GM12878 (cell line): ENCODE data around the gene TMTC1. TPM values are rescaled to one million over a fixed set of nuclear protein-coding genes. Genes with fewer than 3 reads are reported as not detected.

ENCODE experiments used
- ATAC-seq: fragments of 200-7000 bp; cut with Tn5 transposase; 3 replicates; pipeline ENCODE4 v1.9.1; 2020; ENCODE audit warnings: mild to moderate bottlenecking, moderate library complexity
- BruUV-seq: library from RNA; stranded (reverse); fragments of 400-500 nt; replicated peaks from 2 replicates; lab custom pipeline; 2021; lab: Mats Ljungman, UMichigan
- CTCF ChIA-PET: fragments of 300-600 bp; sonication (Branson Sonifier 250); formaldehyde crosslinking; extraction: SDS; loops from one replicate; lab custom pipeline; 2021; ENCODE audit warnings: inconsistent platforms; lab: Yijun Ruan, JAX
- POLR2A ChIA-PET: fragments of 350-600 bp; formaldehyde crosslinking; extraction: SDS; loops from one replicate; lab custom pipeline; 2021; ENCODE audit warnings: inconsistent platforms; lab: Charles Lee
- RAD21 ChIA-PET: fragments of 300-600 bp; sonication (Branson Sonifier 250); formaldehyde crosslinking; loops from one replicate; lab custom pipeline; 2023; ENCODE audit warnings: antibody characterized with exemption; ENCODE audit not compliant: unreplicated experiment; lab: Charles Lee
- SMC1A ChIA-PET: fragments of 300-600 bp; sonication (Branson Sonifier 250); formaldehyde crosslinking; loops from one replicate; lab custom pipeline; 2023; ENCODE audit not compliant: unreplicated experiment, uncharacterized antibody; lab: Charles Lee
- DNase-seq: peaks from one replicate; pipeline ENCODE4 v3.0.0-alpha.2; 2011; ENCODE audit warnings: low read depth, low spot score
- FAIRE-seq: peaks from 3 replicates; lab custom pipeline; 2011; peaks lifted over from hg19 to GRCh38; lab: Jason Lieb, UNC
- H2AFZ ChIP-seq: 2 replicates; pipeline ENCODE4 v1.6.0; 2011; ENCODE audit warnings: low read depth, low read length, control low read depth; ENCODE audit not compliant: control insufficient read depth
- H3K27ac ChIP-seq: 2 replicates; pipeline ENCODE4 v1.5.1; 2011; ENCODE audit warnings: control low read depth; ENCODE audit not compliant: control insufficient read depth, insufficient read depth
- H3K27me3 ChIP-seq, 2 experiments: replicated peaks in 1 of 2; 2 replicates each; pipeline versions ENCODE4 v1.6.0 to v1.6.1; 2011; ENCODE audit warnings: low read length in 1 of 2; ENCODE audit not compliant: control insufficient read depth in 2 of 2, insufficient read depth in 2 of 2
- H3K36me3 ChIP-seq, 2 experiments: 2 replicates each; pipeline ENCODE4 v1.5.1; 2011; ENCODE audit warnings: low read length in 1 of 2; ENCODE audit not compliant: control insufficient read depth in 2 of 2, insufficient read depth in 2 of 2
- H3K4me1 ChIP-seq: 2 replicates; pipeline ENCODE4 v1.6.1; 2011; ENCODE audit warnings: mild to moderate bottlenecking, low read length, moderate library complexity, mixed read lengths; ENCODE audit not compliant: control insufficient read depth, insufficient read depth
- H3K4me2 ChIP-seq: 2 replicates; pipeline ENCODE4 v1.6.0; 2011; ENCODE audit warnings: control low read depth; ENCODE audit not compliant: control insufficient read depth, insufficient read depth
- H3K4me3 ChIP-seq: fragments of 200-600 bp; sonication (generic); 2 replicates; pipeline ENCODE4 v1.5.1; 2016
- H3K79me2 ChIP-seq: 2 replicates; pipeline ENCODE4 v1.6.0; 2011; ENCODE audit warnings: low read length; ENCODE audit not compliant: control insufficient read depth, insufficient read depth
- H3K9ac ChIP-seq: 2 replicates; pipeline ENCODE4 v1.8.0; 2011; ENCODE audit warnings: low read length, control low read depth, mixed read lengths; ENCODE audit not compliant: control insufficient read depth, insufficient read depth
- H3K9me3 ChIP-seq: replicated peaks from 3 replicates; pipeline ENCODE4 v1.5.1; 2011; ENCODE audit warnings: mild to moderate bottlenecking, low read length; ENCODE audit not compliant: control insufficient read depth, insufficient read depth
- H4K20me1 ChIP-seq: 2 replicates; pipeline ENCODE4 v1.6.0; 2011; ENCODE audit not compliant: control insufficient read depth, insufficient read depth
- EZH2 ChIP-seq: IDR thresholded peaks from 2 replicates; pipeline ENCODE4 v1.6.1; 2012; ENCODE audit warnings: low read depth, mild to moderate bottlenecking, control low read depth, inconsistent platforms, low read length, borderline replicate concordance; ENCODE audit not compliant: control insufficient read depth
- IKZF1 ChIP-seq: fragments of 450-650 bp; conservative IDR thresholded peaks from 2 replicates; pipeline ENCODE4 v1.6.1; 2017; ENCODE audit warnings: antibody characterized with exemption, mild to moderate bottlenecking
- JUND ChIP-seq: IDR thresholded peaks from 2 replicates; pipeline ENCODE4 v1.6.1; 2012; ENCODE audit warnings: low read depth, mild to moderate bottlenecking, low read length, improper control_type of control experiment, moderate library complexity
- NBN ChIP-seq: fragments of 450-650 bp; IDR thresholded peaks from 2 replicates; pipeline ENCODE4 v1.6.1; 2016
- NR2C1 ChIP-seq: fragments of 450-650 bp; IDR thresholded peaks from 2 replicates; pipeline ENCODE4 v1.6.1; 2017; ENCODE audit warnings: antibody characterized with exemption, mild to moderate bottlenecking, moderate library complexity
- NR2F1 ChIP-seq: fragments of 450-650 bp; conservative IDR thresholded peaks from 2 replicates; pipeline ENCODE4 v1.6.1; 2017; ENCODE audit warnings: mild to moderate bottlenecking
- SMAD1 ChIP-seq: fragments of 450-650 bp; IDR thresholded peaks from 2 replicates; pipeline ENCODE4 v1.6.1; 2018; ENCODE audit warnings: mild to moderate bottlenecking, low read depth; ENCODE audit not compliant: partially characterized antibody
- SRF ChIP-seq, 2 experiments: IDR thresholded peaks; 2 replicates each; pipeline ENCODE4 v1.6.1; 2011; ENCODE audit warnings: low read depth in 2 of 2, low read length in 2 of 2, mild to moderate bottlenecking in 1 of 2, moderate library complexity in 1 of 2
- TCF7 ChIP-seq: IDR thresholded peaks from 2 replicates; pipeline ENCODE4 v1.6.1; 2014; ENCODE audit warnings: antibody characterized with exemption, borderline replicate concordance
- WGBS: methylation state at CpG from one replicate; pipeline ENCODE4 v1.1.6; 2016; ENCODE audit warnings: low lambda C conversion rate; ENCODE audit not compliant: insufficient replicate concordance, insufficient coverage; ENCODE audit errors: missing lambda C conversion rate; 5-methylcytosine and 5-hydroxymethylcytosine counted together
- in situ Hi-C: fragments of 300-500 bp; cut with MboI; formaldehyde crosslinking; loops from 9 replicates; pipeline ENCODE4 v1.14.3; 2018; ENCODE audit warnings: mixed read lengths
- intact Hi-C: fragments of 100-400 bp; cut with micrococcal nuclease; formaldehyde crosslinking; loops from one replicate; pipeline ENCODE4 v1.14.2; 2022; ENCODE audit not compliant: unreplicated experiment
- polyA plus RNA-seq, 11 experiments: library from polyadenylated mRNA; depleted of rRNA in 4 of 11; unstranded in 6 of 11; stranded (reverse) in 5 of 11; fragments of >200 nt; fragmentation: Nextera tagmentation in 4 of 11; fragmentation: Illumina TruSeq in 1 of 11; extraction: Ambion mirVana in 4 of 11; extraction: Trizol in 1 of 11; gene quantifications; 1 replicate in 1 of 11; 2 replicates in 10 of 11; pipeline versions ENCODE4 v1.2.1 to v1.2.3, GENCODE V29; 2011 to 2016; ENCODE audit warnings: inconsistent platforms in 2 of 11, missing spikeins in 2 of 11, low read depth in 1 of 11
- total RNA-seq, 4 experiments: library from RNA; depleted of rRNA in 3 of 4; stranded (reverse); fragments of >200 nt in 3 of 4; fragmentation: Illumina TruSeq in 1 of 4; extraction: Trizol in 1 of 4; gene quantifications; 2 replicates each; pipeline versions ENCODE4 v1.2.1 to v1.2.3, GENCODE V29; 2013 to 2021
- TF ChIP-seq, protein P1 (sequence below): fragments of 450-650 bp; IDR thresholded peaks from 2 replicates; pipeline ENCODE4 v1.6.1; 2016; ENCODE audit warnings: mild to moderate bottlenecking

TMTC1 gene
- total and polyA plus RNA-seq, 10 of the 15 experiments (the other 5 are each of a cell fraction or from before 2014, with no cell fraction given), result 0.10 to 20.9 (median 0.57) TPM

DNA sequence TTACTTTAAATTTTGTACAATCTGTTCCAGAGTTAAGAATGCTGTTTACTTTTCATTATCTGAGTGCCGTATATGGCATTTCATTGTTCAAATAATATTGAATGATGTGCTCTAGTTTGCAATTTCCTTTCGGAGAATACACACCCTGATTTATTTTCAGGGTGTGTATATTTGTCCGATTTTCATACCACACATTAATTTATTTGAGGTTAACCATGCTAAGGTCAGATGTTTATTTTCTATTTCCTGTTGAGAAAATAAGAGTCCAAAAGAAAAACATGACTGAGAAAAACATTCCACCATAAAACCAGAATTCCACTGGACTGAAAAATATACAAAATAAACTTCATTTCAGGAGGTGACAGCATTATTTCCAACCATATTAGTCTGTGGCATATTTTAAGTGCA, 222.1 kb downstream of the TMTC1 start:
- Histone ChIP-seq H3K4me3 (no peak overlapping the region), H3K9ac (no peak overlapping the region), H3K36me3 (no peaks in the 10 kb centered on the region), H3K9me3 (no peaks in the 10 kb centered on the region), H3K27me3 (no peaks in the 10 kb centered on the region), H3K27ac (no peak overlapping the region), H4K20me1 (no peaks in the 10 kb centered on the region), H3K4me2 (no peak overlapping the region), H3K4me1 (no peaks in the 10 kb centered on the region), H2AFZ (no peak overlapping the region), H3K79me2 (no peaks in the 10 kb centered on the region)
- intact Hi-C loops, result no loop called here
- POLR2A ChIA-PET, result interaction anchor here (0.8 to 1.2 kb wide), 2 partner anchors 27 to 57 kb away, joined by 3 to 5 read pairs; no protein-coding TSS in a partner anchor
- RAD21 ChIA-PET, result interaction anchor here (1.0 to 1.1 kb wide), 2 partner anchors 28 to 94 kb away, joined by 4 read pairs; no protein-coding TSS in a partner anchor
- DNase-seq (no peak), FAIRE-seq (no peak), ATAC-seq (no peak)
- CTCF ChIA-PET, result interaction anchor here (0.6 to 1.2 kb wide), 3 partner anchors 9 to 1781 kb away, joined by 3 to 7 read pairs (median 4); no protein-coding TSS in a partner anchor
- 27% methylated on average over 3 of the region's 3 CpGs for WGBS
- in situ Hi-C loops, result no loop called here
- TF ChIP-seq TCF7, result no peak
- TF ChIP-seq SRF (IDR thresholded peaks at IDR 0.05; ENCODE audit: low read depth in 2 of 2, low read length in 2 of 2), result no peak
- no peak for TF ChIP-seq JUND
- TF ChIP-seq NBN, result no peak
- TF ChIP-seq EZH2, result no peak
- BruUV-seq, result no TSS peak
- SMC1A ChIA-PET, result interaction anchor here (0.6 to 2.1 kb wide), 10 partner anchors 8 to 1183 kb away, joined by 3 to 8 read pairs (median 4); no protein-coding TSS in a partner anchor

DNA sequence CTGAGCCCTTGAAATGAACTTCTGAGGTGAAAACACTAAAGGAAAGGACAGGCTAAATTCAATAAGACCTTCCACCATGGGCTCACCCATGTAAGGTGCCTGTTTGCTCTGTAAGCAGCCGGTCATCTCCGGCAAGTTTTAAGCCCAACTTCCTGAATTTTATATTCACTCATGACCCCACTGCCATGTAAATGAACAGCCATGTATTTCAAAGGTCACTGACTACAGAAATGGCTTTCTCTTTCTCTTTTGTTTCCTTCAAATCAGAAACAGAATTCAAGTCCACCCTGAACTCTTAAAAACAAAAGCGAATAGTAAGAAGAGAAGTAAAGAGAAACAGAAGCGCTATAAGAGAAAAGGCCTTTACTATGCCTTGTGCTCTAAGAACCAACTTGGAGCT, 224.5 kb downstream of the TMTC1 start:
- no peaks in the 10 kb centered on the region for H4K20me1 ChIP-seq
- no peaks in the 10 kb centered on the region for H3K4me1 ChIP-seq
- ChIA-PET RAD21 (interaction anchor here (0.9 to 3.2 kb wide), 9 partner anchors 10 to 342 kb away, joined by 3 to 17 read pairs (median 4); no protein-coding TSS in a partner anchor), SMC1A (interaction anchor here (0.6 to 2.0 kb wide), 13 partner anchors 22 to 334 kb away, joined by 3 to 7 read pairs (median 4); no protein-coding TSS in a partner anchor), POLR2A (interaction anchor here (0.6 to 1.3 kb wide), 3 partner anchors 10 to 223 kb away, joined by 3 to 4 read pairs (median 3); no protein-coding TSS in a partner anchor), CTCF (interaction anchor here (1.0 to 2.2 kb wide), 4 partner anchors 8 to 116 kb away, joined by 3 to 7 read pairs (median 4); no protein-coding TSS in a partner anchor)
- no peak overlapping the region for H3K4me2 ChIP-seq
- WGBS, result 63% methylated on average over 4 of the region's 4 CpGs
- H3K27ac ChIP-seq, result no peak overlapping the region
- no TSS peak for BruUV-seq
- no peak overlapping the region for H3K4me3 ChIP-seq
- DNase-seq, result no peak
- H3K9me3 ChIP-seq, result no peaks in the 10 kb centered on the region
- intact Hi-C loops (loop anchor here (10.0 kb wide), 2 partner anchors 1246 to 1286 kb away; no protein-coding TSS in a partner anchor), in situ Hi-C loops (loop anchor here (10.0 kb wide), 1 partner anchor 1246 kb away; no protein-coding TSS in a partner anchor)
- no peaks in the 10 kb centered on the region for H3K27me3 ChIP-seq
- H3K79me2 ChIP-seq, result no peaks in the 10 kb centered on the region
- FAIRE-seq, result no peak
- no peak overlapping the region for H3K9ac ChIP-seq
- peak; percentile 77 for ATAC-seq
- H2AFZ ChIP-seq, result peak overlapping the region; percentile 29
- H3K36me3 ChIP-seq, result no peaks in the 10 kb centered on the region
- TF ChIP-seq NR2C1 (peak; percentile 78), NR2F1 (peak; percentile 46; the same call in 1 of the 2 replicates), SMAD1 (no peak), IKZF1 (0 out of 2 replicates have a peak, but pooled peaks have one; percentile 21)
- TF ChIP-seq, protein P1, sequence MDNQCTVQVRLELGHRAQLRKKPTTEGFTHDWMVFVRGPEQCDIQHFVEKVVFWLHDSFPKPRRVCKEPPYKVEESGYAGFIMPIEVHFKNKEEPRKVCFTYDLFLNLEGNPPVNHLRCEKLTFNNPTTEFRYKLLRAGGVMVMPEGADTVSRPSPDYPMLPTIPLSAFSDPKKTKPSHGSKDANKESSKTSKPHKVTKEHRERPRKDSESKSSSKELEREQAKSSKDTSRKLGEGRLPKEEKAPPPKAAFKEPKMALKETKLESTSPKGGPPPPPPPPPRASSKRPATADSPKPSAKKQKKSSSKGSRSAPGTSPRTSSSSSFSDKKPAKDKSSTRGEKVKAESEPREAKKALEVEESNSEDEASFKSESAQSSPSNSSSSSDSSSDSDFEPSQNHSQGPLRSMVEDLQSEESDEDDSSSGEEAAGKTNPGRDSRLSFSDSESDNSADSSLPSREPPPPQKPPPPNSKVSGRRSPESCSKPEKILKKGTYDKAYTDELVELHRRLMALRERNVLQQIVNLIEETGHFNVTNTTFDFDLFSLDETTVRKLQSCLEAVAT, result 0 out of 2 replicates have a peak, but pooled peaks have one; percentile 51
